Caco-2 (cell line): ENCODE data around the gene NCMAP. TPM values are rescaled to one million over a fixed set of nuclear protein-coding genes. Genes with fewer than 3 reads are reported as not detected.

Experiments
- BruUV-seq: library from RNA; stranded (reverse); fragments of 400-500 nt; replicated peaks from 2 replicates; lab custom pipeline; 2021; lab: Mats Ljungman, UMichigan
- CTCF ChIA-PET: fragments of 300-600 bp; sonication (Branson Sonifier 250); formaldehyde crosslinking; loops from one replicate; lab custom pipeline; 2022; ENCODE audit warnings: antibody characterized with exemption; lab: Charles Lee
- POLR2A ChIA-PET: fragments of 300-600 bp; sonication (Branson Sonifier 250); formaldehyde crosslinking; loops from one replicate; lab custom pipeline; 2022; ENCODE audit warnings: antibody characterized with exemption; lab: Charles Lee
- DNase-seq, 2 experiments: peaks; one replicate each; pipeline versions ENCODE4 v3.0.0 to v3.0.0-alpha.2; 2020 to 2022
- H3K27me3 ChIP-seq: replicated peaks from 2 replicates; pipeline ENCODE4 v1.6.0; 2011; ENCODE audit warnings: low read length; ENCODE audit not compliant: control insufficient read depth, insufficient read depth
- H3K36me3 ChIP-seq: 2 replicates; pipeline ENCODE4 v1.5.1; 2011; ENCODE audit warnings: low read length; ENCODE audit not compliant: control insufficient read depth, insufficient read depth
- H3K4me1 ChIP-seq: fragments of 250-450 bp; sonication (Bioruptor Pico); 2 replicates; pipeline ENCODE4 v1.5.1; 2020; ENCODE audit warnings: mild to moderate bottlenecking
- H3K4me3 ChIP-seq: 2 replicates; pipeline ENCODE4 v1.5.1; 2011; ENCODE audit warnings: low read depth, mild to moderate bottlenecking, control low read depth, low read length
- H3K9me3 ChIP-seq: fragments of 250-450 bp; sonication (Bioruptor Pico); 2 replicates; pipeline ENCODE4 v1.5.1; 2020; ENCODE audit warnings: mild to moderate bottlenecking, moderate library complexity
- H3K27ac Mint-ChIP-seq: one replicate; pipeline ENCODE4 v1.8.0; 2022; ENCODE audit warnings: mixed read lengths; ENCODE audit not compliant: unreplicated experiment
- H3K27me3 Mint-ChIP-seq: one replicate; pipeline ENCODE4 v1.8.0; 2022; ENCODE audit warnings: mixed read lengths; ENCODE audit not compliant: insufficient read depth, unreplicated experiment
- H3K36me3 Mint-ChIP-seq: one replicate; pipeline ENCODE4 v1.8.0; 2022; ENCODE audit warnings: mild to moderate bottlenecking, mixed read lengths; ENCODE audit not compliant: insufficient read depth, unreplicated experiment
- H3K4me1 Mint-ChIP-seq: one replicate; pipeline ENCODE4 v1.8.0; 2022; ENCODE audit warnings: low read depth, mixed read lengths; ENCODE audit not compliant: unreplicated experiment
- H3K4me3 Mint-ChIP-seq: one replicate; pipeline ENCODE4 v1.8.0; 2022; ENCODE audit warnings: mild to moderate bottlenecking, moderate library complexity, mixed read lengths; ENCODE audit not compliant: unreplicated experiment
- H3K9me3 Mint-ChIP-seq: one replicate; pipeline ENCODE4 v1.8.0; 2022; ENCODE audit warnings: mixed read lengths; ENCODE audit not compliant: unreplicated experiment
- intact Hi-C: fragments of 100-400 bp; cut with micrococcal nuclease; formaldehyde crosslinking; loops from one replicate; pipeline ENCODE4 v1.10.0; 2022; ENCODE audit not compliant: unreplicated experiment
- total RNA-seq: library from RNA; stranded (reverse); gene quantifications from 2 replicates; pipeline ENCODE4 v1.2.3, GENCODE V29; 2022
- TF ChIP-seq, protein P1 (sequence below), 2 experiments: fragments of 200-600 bp in 1 of 2; IDR thresholded peaks; 1 replicate in 1 of 2; 2 replicates in 1 of 2; pipeline versions ENCODE4 v1.5.1 to v1.8.0; 2011 to 2022; ENCODE audit warnings: antibody characterized with exemption in 1 of 2, control low read depth in 1 of 2, inconsistent platforms in 1 of 2, low read depth in 1 of 2, low read length in 1 of 2, mild to moderate bottlenecking in 1 of 2, moderate library complexity in 1 of 2; ENCODE audit not compliant: insufficient read depth in 1 of 2, severe bottlenecking in 1 of 2, unreplicated experiment in 1 of 2

The NCMAP gene
- total RNA-seq, 1 experiment from 2014 or later: 0.43 TPM

DNA sequence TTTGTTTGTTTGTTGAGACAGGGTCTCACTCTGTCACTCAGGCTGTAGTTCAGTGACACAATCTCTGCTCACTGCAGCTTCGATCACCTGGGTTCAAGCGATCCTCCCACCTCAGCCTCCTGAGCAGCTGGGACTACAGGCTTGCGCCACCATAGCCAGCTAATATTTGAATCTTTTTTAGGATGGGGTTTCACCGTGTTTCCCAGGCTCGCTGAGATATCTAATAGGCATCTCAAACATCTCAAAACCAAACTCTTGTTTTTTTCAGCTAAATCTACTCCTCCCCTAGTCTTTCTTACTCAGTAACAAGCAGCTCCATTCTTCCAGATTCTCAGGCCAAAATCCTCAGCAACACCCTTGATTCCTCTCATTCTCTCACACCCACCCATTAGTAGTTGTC, 65.2 kb downstream of the NCMAP start:
- Mint-ChIP-seq H3K27ac (no peak overlapping the region), H3K27me3 (no peaks in the 10 kb centered on the region), H3K4me1 (peaks cover 26% of the 10 kb centered on the region), H3K9me3 (peaks cover 10% of the 10 kb centered on the region), H3K4me3 (no peak overlapping the region), H3K36me3 (peaks cover 3% of the 10 kb centered on the region)
- H3K27me3 ChIP-seq: no peaks in the 10 kb centered on the region
- ChIA-PET POLR2A (no interaction called here), CTCF (no interaction called here)
- H3K9me3 ChIP-seq: no peaks in the 10 kb centered on the region
- no peaks in the 10 kb centered on the region for H3K36me3 ChIP-seq
- TF ChIP-seq, protein P1, sequence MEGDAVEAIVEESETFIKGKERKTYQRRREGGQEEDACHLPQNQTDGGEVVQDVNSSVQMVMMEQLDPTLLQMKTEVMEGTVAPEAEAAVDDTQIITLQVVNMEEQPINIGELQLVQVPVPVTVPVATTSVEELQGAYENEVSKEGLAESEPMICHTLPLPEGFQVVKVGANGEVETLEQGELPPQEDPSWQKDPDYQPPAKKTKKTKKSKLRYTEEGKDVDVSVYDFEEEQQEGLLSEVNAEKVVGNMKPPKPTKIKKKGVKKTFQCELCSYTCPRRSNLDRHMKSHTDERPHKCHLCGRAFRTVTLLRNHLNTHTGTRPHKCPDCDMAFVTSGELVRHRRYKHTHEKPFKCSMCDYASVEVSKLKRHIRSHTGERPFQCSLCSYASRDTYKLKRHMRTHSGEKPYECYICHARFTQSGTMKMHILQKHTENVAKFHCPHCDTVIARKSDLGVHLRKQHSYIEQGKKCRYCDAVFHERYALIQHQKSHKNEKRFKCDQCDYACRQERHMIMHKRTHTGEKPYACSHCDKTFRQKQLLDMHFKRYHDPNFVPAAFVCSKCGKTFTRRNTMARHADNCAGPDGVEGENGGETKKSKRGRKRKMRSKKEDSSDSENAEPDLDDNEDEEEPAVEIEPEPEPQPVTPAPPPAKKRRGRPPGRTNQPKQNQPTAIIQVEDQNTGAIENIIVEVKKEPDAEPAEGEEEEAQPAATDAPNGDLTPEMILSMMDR (IDR thresholded peaks at IDR 0.05; ENCODE audit: insufficient read depth in 1 of 2, low read depth in 1 of 2, low read length in 1 of 2, severe bottlenecking in 1 of 2, unreplicated experiment in 1 of 2): no peak
- peaks cover 8% of the 10 kb centered on the region for H3K4me1 ChIP-seq
- no TSS peak for BruUV-seq
- no peak overlapping the region for H3K4me3 ChIP-seq
- intact Hi-C loops: no loop called here
- DNase-seq: no peak

DNA sequence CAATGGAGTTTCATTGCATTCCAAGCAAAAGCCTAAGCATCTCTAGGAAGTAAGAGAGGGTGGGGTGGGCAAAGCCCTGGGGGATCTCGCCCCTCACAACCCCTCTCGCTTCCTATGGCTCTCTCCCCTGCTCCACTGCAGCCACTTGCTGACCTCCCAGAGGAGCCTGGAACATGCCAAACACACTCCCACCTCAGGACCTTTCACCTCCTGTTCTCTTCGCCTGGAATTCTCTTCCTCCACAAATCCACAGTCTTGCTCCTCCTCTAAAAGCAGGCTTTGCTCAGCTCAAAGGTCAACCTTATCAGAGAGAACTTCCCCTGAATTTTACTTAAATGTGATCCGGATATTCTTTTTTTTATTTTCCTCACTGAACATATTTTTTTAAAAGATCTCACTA, 66.3 kb downstream of the NCMAP start:
- intact Hi-C loops: no loop called here
- peaks cover 6% of the 10 kb centered on the region for H3K36me3 Mint-ChIP-seq
- Histone ChIP-seq H3K9me3 (no peaks in the 10 kb centered on the region), H3K36me3 (no peaks in the 10 kb centered on the region), H3K4me3 (no peak overlapping the region), H3K4me1 (peaks cover 8% of the 10 kb centered on the region), H3K27me3 (no peaks in the 10 kb centered on the region)
- peaks cover 26% of the 10 kb centered on the region for H3K4me1 Mint-ChIP-seq
- BruUV-seq: no TSS peak
- TF ChIP-seq, protein P1 (IDR thresholded peaks at IDR 0.05; ENCODE audit: insufficient read depth in 1 of 2, low read depth in 1 of 2, low read length in 1 of 2, severe bottlenecking in 1 of 2, unreplicated experiment in 1 of 2): no peak
- peak in 1 of 2 experiments; percentile 41 for DNase-seq
- H3K27ac Mint-ChIP-seq: no peak overlapping the region
- peaks cover 10% of the 10 kb centered on the region for H3K9me3 Mint-ChIP-seq
- H3K4me3 Mint-ChIP-seq: peak overlapping the region; percentile 8
- no peaks in the 10 kb centered on the region for H3K27me3 Mint-ChIP-seq
- ChIA-PET POLR2A (no interaction called here), CTCF (interaction anchor here (1.1 kb wide), 1 partner anchor 11 kb away, joined by 3 read pairs; no protein-coding TSS in a partner anchor)

DNA sequence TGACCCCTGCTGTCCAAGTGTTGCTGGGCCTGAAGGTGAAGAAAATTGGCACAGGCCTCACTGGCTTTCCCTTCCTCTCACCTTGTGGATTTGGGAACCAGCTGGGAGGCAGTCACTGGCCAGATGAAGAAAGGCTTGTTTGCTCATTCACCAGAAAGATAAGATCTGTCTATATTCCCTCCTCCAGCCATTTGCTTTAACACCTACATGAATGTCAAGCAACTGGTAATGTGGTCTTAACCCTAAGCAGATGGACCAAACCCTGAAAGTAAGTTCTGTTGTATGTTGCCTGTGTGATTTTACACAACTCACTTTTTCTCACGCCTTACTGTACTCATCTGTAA, 76.9 kb downstream of the NCMAP start:
- no TSS peak for BruUV-seq
- Histone ChIP-seq H3K27me3 (no peaks in the 10 kb centered on the region), H3K36me3 (no peaks in the 10 kb centered on the region), H3K4me1 (peaks cover 11% of the 10 kb centered on the region), H3K4me3 (no peak overlapping the region), H3K9me3 (no peaks in the 10 kb centered on the region)
- H3K36me3 Mint-ChIP-seq: no peaks in the 10 kb centered on the region
- no peak for DNase-seq
- CTCF ChIA-PET: interaction anchor here (1.0 to 1.4 kb wide), 4 partner anchors 11 to 217 kb away, joined by 3 to 4 read pairs (median 3); partner anchors contain the start of gene NIPAL3
- H3K4me3 Mint-ChIP-seq: no peak overlapping the region
- POLR2A ChIA-PET: no interaction called here
- H3K4me1 Mint-ChIP-seq: peaks cover 13% of the 10 kb centered on the region
- no peak overlapping the region for H3K27ac Mint-ChIP-seq
- H3K9me3 Mint-ChIP-seq: no peaks in the 10 kb centered on the region
- intact Hi-C loops: loop anchor here (10.0 kb wide), 1 partner anchor 78 kb away; the partner anchor contains the start of gene NCMAP
- TF ChIP-seq, protein P1 (IDR thresholded peaks at IDR 0.05; ENCODE audit: insufficient read depth in 1 of 2, low read depth in 1 of 2, low read length in 1 of 2, severe bottlenecking in 1 of 2, unreplicated experiment in 1 of 2): no peak
- H3K27me3 Mint-ChIP-seq: peaks cover 2% of the 10 kb centered on the region
